ENCODE measurements around the gene PSMC2. TPM values are rescaled to one million over a fixed set of nuclear protein-coding genes. Genes with fewer than 3 reads are reported as not detected.

Gene PSMC2
- total and polyA plus RNA-seq, 2 experiments from 2014 or later, result 107 to 131 TPM

- Mint-ChIP-seq H3K9me3 (no peaks in the 10 kb centered on the region), H3K36me3 (ENCODE audit: low read depth) (no peaks in the 10 kb centered on the region), H3K4me1 (0 out of 3 replicates have a peak, but pooled peaks cover 6% of the 10 kb centered on the region), H3K27ac (no peak overlapping the region), H3K4me3 (no peak overlapping the region), H3K27me3 (ENCODE audit: insufficient read depth, low read depth, poor library complexity) (no peaks in the 10 kb centered on the region)
- H3F3A ChIP-seq (replicated peaks; ENCODE audit: low read depth), result no peaks in the 10 kb centered on the region
- no peak overlapping the region for H3K27ac ChIP-seq (ENCODE audit: low read depth)
- H3K36me3 ChIP-seq (ENCODE audit: insufficient read depth), result no peaks in the 10 kb centered on the region
- DNase-seq (ENCODE audit: low spot score) (no peak), ATAC-seq (no peak)
- no peak overlapping the region for H3K4me2 ChIP-seq
- no peak for TF ChIP-seq STAT1 (IDR thresholded peaks at IDR 0.05; ENCODE audit: unreplicated experiment)
- no peak overlapping the region for H3K4me3 ChIP-seq
- no peaks in the 10 kb centered on the region for H4K20me1 ChIP-seq (replicated peaks; ENCODE audit: insufficient read depth)
- H3K9me2 ChIP-seq (ENCODE audit: insufficient read depth), result no peaks in the 10 kb centered on the region
- no peaks in the 10 kb centered on the region for H3K79me2 ChIP-seq (replicated peaks; ENCODE audit: insufficient read depth)
- H2AFZ ChIP-seq, result no peak overlapping the region
- no peaks in the 10 kb centered on the region for H3K27me3 ChIP-seq (ENCODE audit: insufficient read depth)
- no peaks in the 10 kb centered on the region for H3K4me1 ChIP-seq (ENCODE audit: insufficient read depth)
Measured at GRCh38 chr7:103412151-103412550, 64.7 kb downstream of the PSMC2 start.

DNA sequence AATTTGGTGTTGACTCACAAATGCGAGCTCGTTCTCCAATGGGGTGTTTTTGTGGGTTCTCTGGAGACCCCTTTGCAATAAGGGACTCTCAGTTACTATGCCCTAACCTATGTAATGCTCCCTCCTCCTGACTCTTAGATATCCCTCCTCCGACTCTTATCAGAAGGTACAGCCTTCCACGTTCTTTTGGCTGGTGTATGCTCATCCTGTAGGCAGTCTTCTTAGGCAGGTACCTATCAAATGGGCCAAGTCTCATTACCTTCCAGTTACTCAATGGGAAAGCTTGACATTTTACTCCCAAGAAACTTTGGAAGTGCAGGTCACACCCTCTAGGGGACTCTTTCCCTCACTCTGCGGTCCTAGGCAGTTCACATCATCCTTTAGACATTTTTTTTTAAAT lies 66.0 kb downstream of the PSMC2 start:
- peaks cover 2% of the 10 kb centered on the region for H3K27me3 Mint-ChIP-seq (ENCODE audit: insufficient read depth, low read depth, poor library complexity)
- Histone ChIP-seq H3K36me3 (ENCODE audit: insufficient read depth) (no peaks in the 10 kb centered on the region), H3K27ac (ENCODE audit: low read depth) (no peak overlapping the region), H3F3A (replicated peaks; ENCODE audit: low read depth) (no peaks in the 10 kb centered on the region), H3K27me3 (ENCODE audit: insufficient read depth) (no peaks in the 10 kb centered on the region), H2AFZ (no peak overlapping the region), H3K9me2 (ENCODE audit: insufficient read depth) (no peaks in the 10 kb centered on the region), H4K20me1 (replicated peaks; ENCODE audit: insufficient read depth) (no peaks in the 10 kb centered on the region), H3K79me2 (replicated peaks; ENCODE audit: insufficient read depth) (no peaks in the 10 kb centered on the region), H3K4me3 (no peak overlapping the region), H3K4me1 (ENCODE audit: insufficient read depth) (no peaks in the 10 kb centered on the region), H3K4me2 (no peak overlapping the region)
- H3K4me1 Mint-ChIP-seq, result 0 out of 3 replicates have a peak, but pooled peaks cover 6% of the 10 kb centered on the region
- no peak for ATAC-seq
- no peaks in the 10 kb centered on the region for H3K9me3 Mint-ChIP-seq
- no peak overlapping the region for H3K27ac Mint-ChIP-seq
- H3K36me3 Mint-ChIP-seq (ENCODE audit: low read depth), result no peaks in the 10 kb centered on the region
- no peak overlapping the region for H3K4me3 Mint-ChIP-seq
- DNase-seq (ENCODE audit: low spot score), result no peak
- TF ChIP-seq POLR2AphosphoS5 (IDR thresholded peaks at IDR 0.05; ENCODE audit: low read depth) (no peak), ZNF462 (CRISPR knock-in tag; IDR thresholded peaks at IDR 0.05) (no peak), NANOG (IDR thresholded peaks at IDR 0.05; ENCODE audit: borderline replicate concordance) (no peak), CREB1 (CRISPR knock-in tag; IDR thresholded peaks at IDR 0.05; ENCODE audit: low read depth) (no peak), EZH2phosphoT487 (IDR thresholded peaks at IDR 0.05; ENCODE audit: unreplicated experiment) (no peak), JUNB (IDR thresholded peaks at IDR 0.05; ENCODE audit: unreplicated experiment) (no peak), ZNF331 (CRISPR knock-in tag; IDR thresholded peaks at IDR 0.05; ENCODE audit: low read depth) (no peak), CTCF (conservative IDR thresholded peaks at IDR 0.05; ENCODE audit: low read depth in 2 of 2) (no peak), STAT1 (IDR thresholded peaks at IDR 0.05; ENCODE audit: unreplicated experiment) (no peak)
- TF ChIP-seq, protein P1, sequence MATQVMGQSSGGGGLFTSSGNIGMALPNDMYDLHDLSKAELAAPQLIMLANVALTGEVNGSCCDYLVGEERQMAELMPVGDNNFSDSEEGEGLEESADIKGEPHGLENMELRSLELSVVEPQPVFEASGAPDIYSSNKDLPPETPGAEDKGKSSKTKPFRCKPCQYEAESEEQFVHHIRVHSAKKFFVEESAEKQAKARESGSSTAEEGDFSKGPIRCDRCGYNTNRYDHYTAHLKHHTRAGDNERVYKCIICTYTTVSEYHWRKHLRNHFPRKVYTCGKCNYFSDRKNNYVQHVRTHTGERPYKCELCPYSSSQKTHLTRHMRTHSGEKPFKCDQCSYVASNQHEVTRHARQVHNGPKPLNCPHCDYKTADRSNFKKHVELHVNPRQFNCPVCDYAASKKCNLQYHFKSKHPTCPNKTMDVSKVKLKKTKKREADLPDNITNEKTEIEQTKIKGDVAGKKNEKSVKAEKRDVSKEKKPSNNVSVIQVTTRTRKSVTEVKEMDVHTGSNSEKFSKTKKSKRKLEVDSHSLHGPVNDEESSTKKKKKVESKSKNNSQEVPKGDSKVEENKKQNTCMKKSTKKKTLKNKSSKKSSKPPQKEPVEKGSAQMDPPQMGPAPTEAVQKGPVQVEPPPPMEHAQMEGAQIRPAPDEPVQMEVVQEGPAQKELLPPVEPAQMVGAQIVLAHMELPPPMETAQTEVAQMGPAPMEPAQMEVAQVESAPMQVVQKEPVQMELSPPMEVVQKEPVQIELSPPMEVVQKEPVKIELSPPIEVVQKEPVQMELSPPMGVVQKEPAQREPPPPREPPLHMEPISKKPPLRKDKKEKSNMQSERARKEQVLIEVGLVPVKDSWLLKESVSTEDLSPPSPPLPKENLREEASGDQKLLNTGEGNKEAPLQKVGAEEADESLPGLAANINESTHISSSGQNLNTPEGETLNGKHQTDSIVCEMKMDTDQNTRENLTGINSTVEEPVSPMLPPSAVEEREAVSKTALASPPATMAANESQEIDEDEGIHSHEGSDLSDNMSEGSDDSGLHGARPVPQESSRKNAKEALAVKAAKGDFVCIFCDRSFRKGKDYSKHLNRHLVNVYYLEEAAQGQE (IDR thresholded peaks at IDR 0.05; ENCODE audit: unreplicated experiment), result no peak

Measured in GM23338 (cell line).